GM23248 (cell line): ENCODE measurements around the gene ITPRID2. TPM values are rescaled to one million over a fixed set of nuclear protein-coding genes. Genes with fewer than 3 reads are reported as not detected.

ENCODE experiments used
- DNase-seq: peaks from one replicate; pipeline ENCODE4 v3.0.0-alpha.2; 2015
- H2AFZ ChIP-seq: fragments of 200-600 bp; sonication (generic); 2 replicates; pipeline ENCODE4 v1.6.1; 2016; ENCODE audit warnings: antibody characterized with exemption
- H3F3A ChIP-seq: fragments of 200-600 bp; sonication (generic); 2 replicates; pipeline ENCODE4 v1.6.1; 2016; ENCODE audit warnings: mild to moderate bottlenecking, antibody characterized with exemption, mixed run types; ENCODE audit not compliant: insufficient read depth
- H3K27ac ChIP-seq: fragments of 200-600 bp; sonication (generic); 2 replicates; pipeline ENCODE4 v1.5.1; 2016; ENCODE audit warnings: mild to moderate bottlenecking
- H3K27me3 ChIP-seq: fragments of 200-600 bp; sonication (generic); replicated peaks from 2 replicates; pipeline ENCODE4 v1.6.1; 2016; ENCODE audit warnings: mild to moderate bottlenecking; ENCODE audit not compliant: insufficient read depth
- H3K36me3 ChIP-seq: fragments of 200-600 bp; sonication (generic); 2 replicates; pipeline ENCODE4 v1.6.1; 2016; ENCODE audit warnings: low read depth, mild to moderate bottlenecking
- H3K4me1 ChIP-seq: fragments of 200-600 bp; sonication (generic); 2 replicates; pipeline ENCODE4 v1.6.1; 2016; ENCODE audit warnings: mild to moderate bottlenecking; ENCODE audit not compliant: insufficient read depth
- H3K4me2 ChIP-seq: fragments of 200-600 bp; sonication (generic); one replicate; pipeline ENCODE4 v1.6.1; 2016; ENCODE audit warnings: mild to moderate bottlenecking; ENCODE audit not compliant: unreplicated experiment
- H3K4me3 ChIP-seq: fragments of 200-600 bp; sonication (generic); 2 replicates; pipeline ENCODE4 v1.5.1; 2016; ENCODE audit warnings: mild to moderate bottlenecking
- H3K79me2 ChIP-seq: fragments of 200-600 bp; sonication (generic); 2 replicates; pipeline ENCODE4 v1.6.1; 2016; ENCODE audit warnings: mild to moderate bottlenecking; ENCODE audit not compliant: insufficient read depth
- H3K9ac ChIP-seq: fragments of 200-600 bp; sonication (generic); 2 replicates; pipeline ENCODE4 v1.6.1; 2016; ENCODE audit warnings: mild to moderate bottlenecking
- H3K9me2 ChIP-seq: fragments of 200-600 bp; sonication (generic); 2 replicates; pipeline ENCODE4 v1.6.1; 2016; ENCODE audit warnings: mixed run types, mild to moderate bottlenecking, moderate library complexity; ENCODE audit not compliant: insufficient read depth
- H3K9me3 ChIP-seq: fragments of 200-600 bp; sonication (generic); one replicate; pipeline ENCODE4 v1.6.1; 2017; ENCODE audit warnings: low read depth
- H4K20me1 ChIP-seq: fragments of 200-600 bp; sonication (generic); 2 replicates; pipeline ENCODE4 v1.6.0; 2016; ENCODE audit not compliant: insufficient read depth
- EZH2 ChIP-seq: fragments of 200-600 bp; sonication (generic); IDR thresholded peaks from 2 replicates; pipeline ENCODE4 v1.6.1; 2018; ENCODE audit warnings: antibody characterized with exemption, mild to moderate bottlenecking; ENCODE audit not compliant: insufficient read depth, poor library complexity, severe bottlenecking
- EZH2phosphoT487 ChIP-seq: fragments of 200-600 bp; sonication (generic); IDR thresholded peaks from 2 replicates; pipeline ENCODE4 v1.6.1; 2018; ENCODE audit warnings: antibody characterized with exemption, moderate library complexity, mild to moderate bottlenecking, low read depth; ENCODE audit not compliant: insufficient read depth
- WGBS, 2 experiments: methylation state at CpG; one replicate each; pipeline ENCODE4 v1.1.6; 2015 to 2017; ENCODE audit warnings: low lambda C conversion rate in 2 of 2, low coverage in 1 of 2; ENCODE audit errors: missing lambda C conversion rate in 2 of 2; 5-methylcytosine and 5-hydroxymethylcytosine counted together
- in situ Hi-C: fragments of 300-500 bp; cut with MboI; formaldehyde crosslinking; loops from 2 replicates; pipeline ENCODE4 v1.15.0; 2020
- polyA plus RNA-seq: library from polyadenylated mRNA; unstranded; fragments of >200 nt; fragmentation: Nextera tagmentation; extraction: Ambion mirVana; gene quantifications from 2 replicates; pipeline ENCODE4 v1.2.1, GENCODE V29; 2016
- total RNA-seq: library from RNA; depleted of rRNA; stranded (reverse); fragments of >200 nt; shearing (Covaris generic); gene quantifications from 2 replicates; pipeline ENCODE4 v1.2.3, GENCODE V29; 2014

ITPRID2 gene
- total and polyA plus RNA-seq, 2 experiments from 2014 or later: 26.4 to 52.7 TPM

DNA sequence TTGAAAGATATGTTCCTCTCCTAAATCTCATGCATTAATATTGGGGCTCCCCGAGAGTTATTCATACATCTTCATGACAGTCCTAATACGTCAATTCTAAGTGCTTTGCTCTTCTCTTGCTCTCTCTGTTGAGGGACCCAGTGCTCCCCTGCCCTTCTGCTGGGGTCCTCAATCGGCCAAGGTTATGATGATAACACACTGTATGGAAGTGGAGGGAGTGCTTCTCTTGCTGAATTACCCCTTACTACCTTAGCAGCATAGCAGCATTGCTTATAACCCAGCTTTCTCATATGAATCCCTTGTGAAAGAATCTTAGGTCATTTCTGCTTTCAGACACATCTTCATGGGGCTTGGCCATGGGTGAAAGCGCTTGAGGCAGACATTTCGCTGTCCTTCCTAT, 43.2 kb downstream of the ITPRID2 start:
- Histone ChIP-seq H3K4me3 (no peak overlapping the region), H3K27me3 (no peaks in the 10 kb centered on the region), H3K9ac (no peak overlapping the region), H4K20me1 (no peaks in the 10 kb centered on the region), H3K36me3 (peaks cover 6% of the 10 kb centered on the region), H3K4me2 (no peak overlapping the region), H3K79me2 (no peaks in the 10 kb centered on the region), H3F3A (0 out of 2 replicates have a peak, but pooled peaks cover 9% of the 10 kb centered on the region), H3K9me2 (no peaks in the 10 kb centered on the region), H3K4me1 (no peaks in the 10 kb centered on the region), H3K9me3 (no peaks in the 10 kb centered on the region), H2AFZ (no peak overlapping the region), H3K27ac (no peak overlapping the region)
- in situ Hi-C loops: loop anchor here (25.0 kb wide), 1 partner anchor 728 kb away; no protein-coding TSS in a partner anchor
- DNase-seq: no peak
- TF ChIP-seq EZH2phosphoT487 (no peak), EZH2 (no peak)
- 87 to 89% methylated on average over 5 of the region's 5 CpGs for WGBS, 2 experiments

DNA sequence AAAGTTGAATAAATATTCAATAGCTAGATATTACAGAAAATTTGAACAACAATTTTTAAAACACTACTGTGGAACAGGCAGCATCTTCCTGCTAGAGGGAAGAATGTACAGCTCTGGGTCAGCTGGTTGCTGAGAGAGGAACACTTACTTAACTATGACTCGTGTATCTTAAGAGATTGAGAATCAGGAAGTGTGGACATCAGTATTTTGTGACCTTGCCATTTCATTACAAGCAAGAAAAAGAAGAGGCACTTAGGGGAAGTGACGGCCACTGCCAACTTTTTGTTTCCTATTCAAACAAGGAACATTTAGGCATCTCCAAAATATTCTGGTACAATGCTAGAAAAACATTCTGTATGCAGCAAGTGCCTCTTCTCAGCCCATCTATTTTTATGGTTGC, 45.9 kb downstream of the ITPRID2 start:
- Histone ChIP-seq H2AFZ (no peak overlapping the region), H3K4me1 (no peaks in the 10 kb centered on the region), H3K9me3 (no peaks in the 10 kb centered on the region), H3K4me2 (no peak overlapping the region), H3K27me3 (no peaks in the 10 kb centered on the region), H3K9me2 (no peaks in the 10 kb centered on the region), H3F3A (0 out of 2 replicates have a peak, but pooled peaks cover 5% of the 10 kb centered on the region), H4K20me1 (no peaks in the 10 kb centered on the region), H3K9ac (no peak overlapping the region), H3K4me3 (no peak overlapping the region), H3K79me2 (no peaks in the 10 kb centered on the region), H3K27ac (no peak overlapping the region), H3K36me3 (no peaks in the 10 kb centered on the region)
- TF ChIP-seq EZH2: no peak
- TF ChIP-seq EZH2phosphoT487: no peak
- in situ Hi-C loops: loop anchor here (25.0 kb wide), 1 partner anchor 725 kb away; no protein-coding TSS in a partner anchor
- 13 to 18% methylated on average over 2 of the region's 2 CpGs for WGBS, 2 experiments
- peak; percentile 37 for DNase-seq

DNA sequence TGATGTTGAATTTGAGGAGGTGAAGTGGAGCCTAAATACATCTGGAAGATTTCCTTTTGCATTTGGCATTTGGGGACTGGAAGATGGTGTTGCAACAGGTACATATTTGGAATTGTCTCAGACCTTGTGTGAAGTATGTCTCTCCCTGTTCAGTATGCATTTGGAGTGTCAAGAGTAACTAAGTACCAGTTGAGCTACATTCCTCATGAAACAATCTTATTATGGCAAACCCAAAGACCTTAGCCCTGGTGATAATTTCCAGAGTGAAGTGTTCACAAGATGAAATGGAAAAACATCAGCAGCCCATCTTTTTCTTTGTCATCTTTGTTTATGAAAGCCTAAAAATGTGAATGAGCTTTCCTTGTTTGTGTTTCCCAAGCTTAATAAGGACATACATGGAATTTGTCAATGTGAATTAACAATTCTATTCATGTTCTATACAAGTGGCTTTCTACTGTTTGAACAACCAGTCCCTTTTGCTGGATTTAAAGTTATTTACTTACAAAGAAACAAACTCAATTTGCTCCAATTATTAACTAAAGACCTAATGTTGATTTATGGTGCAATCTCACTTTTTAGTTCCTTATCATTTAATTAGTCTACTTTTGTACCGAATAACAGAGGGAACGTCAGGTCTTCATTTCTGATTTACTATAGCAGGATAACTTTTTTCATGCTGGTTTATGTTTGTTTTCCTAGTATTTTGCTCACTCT, 52.0 kb downstream of the ITPRID2 start:
- Histone ChIP-seq H3K9me2 (no peaks in the 10 kb centered on the region), H2AFZ (no peak overlapping the region), H3K27ac (no peak overlapping the region), H3K36me3 (no peaks in the 10 kb centered on the region), H3K27me3 (no peaks in the 10 kb centered on the region), H3K4me3 (no peak overlapping the region), H3K4me1 (peaks cover 9% of the 10 kb centered on the region), H3K4me2 (no peak overlapping the region), H4K20me1 (no peaks in the 10 kb centered on the region), H3K79me2 (no peaks in the 10 kb centered on the region), H3K9me3 (no peaks in the 10 kb centered on the region), H3K9ac (no peak overlapping the region), H3F3A (0 out of 2 replicates have a peak, but pooled peaks cover 9% of the 10 kb centered on the region)
- no peak for DNase-seq
- in situ Hi-C loops: loop anchor here (25.0 kb wide), 1 partner anchor 719 kb away; no protein-coding TSS in a partner anchor
- 94 to 98% methylated on average over 2 of the region's 2 CpGs for WGBS, 2 experiments
- TF ChIP-seq EZH2phosphoT487 (no peak), EZH2 (no peak)

DNA sequence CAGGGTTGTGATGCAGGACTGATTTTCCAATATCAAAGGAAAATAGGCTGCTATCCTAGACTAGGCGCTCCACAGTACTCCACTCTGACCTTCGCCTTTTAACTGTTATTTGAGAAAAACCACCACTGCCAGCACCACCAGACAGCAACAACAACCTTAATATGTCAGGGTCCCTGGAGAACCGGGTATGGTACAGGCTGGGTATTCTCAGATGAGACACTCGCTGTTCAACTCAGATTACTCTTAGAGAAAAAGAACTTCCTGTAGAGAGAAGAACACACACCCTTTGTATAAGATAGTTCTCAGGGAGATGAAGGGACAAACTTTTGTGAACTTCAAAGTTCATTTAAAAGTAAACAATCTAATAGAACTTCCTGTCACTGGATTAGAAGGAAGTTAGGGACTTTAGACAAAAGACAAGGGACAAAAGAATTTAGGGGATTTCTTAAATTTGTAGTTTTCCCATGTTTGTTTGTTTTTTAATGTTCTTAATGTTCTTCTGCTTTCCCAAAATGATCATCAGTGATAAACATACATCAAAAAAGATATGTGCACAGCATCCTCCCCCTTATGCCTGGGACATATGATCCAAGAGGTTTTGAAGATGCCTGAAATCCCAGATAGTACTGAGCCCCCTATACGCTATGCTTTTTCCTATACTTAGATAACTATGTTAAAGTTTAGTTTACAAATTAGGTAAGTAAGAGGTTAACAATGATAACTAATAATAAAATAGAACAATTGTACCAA, 52.8 kb downstream of the ITPRID2 start:
- no peaks in the 10 kb centered on the region for H3K79me2 ChIP-seq
- TF ChIP-seq EZH2phosphoT487: no peak
- no peak for TF ChIP-seq EZH2
- no peak overlapping the region for H3K4me3 ChIP-seq
- in situ Hi-C loops: loop anchor here (25.0 kb wide), 1 partner anchor 718 kb away; no protein-coding TSS in a partner anchor
- H4K20me1 ChIP-seq: no peaks in the 10 kb centered on the region
- 84 to 85% methylated on average over 5 of the region's 5 CpGs for WGBS, 2 experiments
- H3K27ac ChIP-seq: no peak overlapping the region
- H3K9ac ChIP-seq: no peak overlapping the region
- H3F3A ChIP-seq: 0 out of 2 replicates have a peak, but pooled peaks cover 16% of the 10 kb centered on the region
- no peaks in the 10 kb centered on the region for H3K9me3 ChIP-seq
- H3K4me1 ChIP-seq: peaks cover 17% of the 10 kb centered on the region
- H3K9me2 ChIP-seq: no peaks in the 10 kb centered on the region
- no peak overlapping the region for H2AFZ ChIP-seq
- H3K4me2 ChIP-seq: no peak overlapping the region
- no peaks in the 10 kb centered on the region for H3K27me3 ChIP-seq
- no peaks in the 10 kb centered on the region for H3K36me3 ChIP-seq
- DNase-seq: no peak
